HS-5 (cell line): ENCODE data around the gene FSTL1.
"Not testable (repeated sequence)": the region's sequence is repeated elsewhere in the genome, so short reads cannot be mapped to it uniquely, and the experiment has no call there.

Experiments used
- DNase-seq: peaks from one replicate; pipeline ENCODE4 v3.0.0-alpha.2; 2012; ENCODE audit warnings: low read depth

The FSTL1 gene

GRCh38 chr3:120418446-120418845 is 32.3 kb downstream of the FSTL1 start:
- no peak for DNase-seq

- peak; percentile 89 for DNase-seq
Observed at GRCh38 chr3:120417272-120417911, 33.4 kb downstream of the FSTL1 start.

- no peak for DNase-seq
Observed at GRCh38 chr3:120416868-120417267, 33.9 kb downstream of the FSTL1 start.

- DNase-seq, result no peak
Observed at GRCh38 chr3:120415756-120416155, 35.0 kb downstream of the FSTL1 start.

GRCh38 chr3:120410541-120410940 is 40.3 kb downstream of the FSTL1 start:
- no peak for DNase-seq

GRCh38 chr3:120410116-120410515 is 40.7 kb downstream of the FSTL1 start:
- DNase-seq, result no peak

- no peak for DNase-seq
Observed at GRCh38 chr3:120407508-120408287, 43.1 kb downstream of the FSTL1 start.

GRCh38 chr3:120404876-120405275 is 45.9 kb downstream of the FSTL1 start:
- no peak for DNase-seq

- DNase-seq, result no peak
Observed at GRCh38 chr3:120402257-120402656, 48.5 kb downstream of the FSTL1 start.

GRCh38 chr3:120399372-120399771 is 51.4 kb downstream of the FSTL1 start:
- DNase-seq, result no peak

- DNase-seq, result no peak
Observed at GRCh38 chr3:120396469-120396868, 54.3 kb downstream of the FSTL1 start.

- no peak for DNase-seq
Observed at GRCh38 chr3:120394347-120394746, 56.4 kb downstream of the FSTL1 start.

- DNase-seq, result no peak
Observed at GRCh38 chr3:120393761-120394160, 57.0 kb downstream of the FSTL1 start.

- no peak for DNase-seq
Observed at GRCh38 chr3:120393243-120393642, 57.5 kb downstream of the FSTL1 start.

- DNase-seq, result no peak
Observed at GRCh38 chr3:120382941-120383447, 67.8 kb downstream of the FSTL1 start.

GRCh38 chr3:120381503-120381902 is 69.3 kb downstream of the FSTL1 start:
- no peak for DNase-seq

- not testable (repeated sequence) for DNase-seq
Observed at GRCh38 chr3:120377948-120378347, 72.8 kb downstream of the FSTL1 start.

GRCh38 chr3:120370463-120370862 is 80.3 kb downstream of the FSTL1 start:
- no peak for DNase-seq

GRCh38 chr3:120369037-120369467 is 81.7 kb downstream of the FSTL1 start:
- no peak for DNase-seq

- no peak for DNase-seq
Observed at GRCh38 chr3:120368172-120368571, 82.6 kb downstream of the FSTL1 start.

GRCh38 chr3:120364821-120365220 is 86.0 kb downstream of the FSTL1 start:
- DNase-seq, result peak; percentile 8

GRCh38 chr3:120364101-120364500 is 86.7 kb downstream of the FSTL1 start:
- no peak for DNase-seq

GRCh38 chr3:120357807-120358206 is 93.0 kb downstream of the FSTL1 start:
- no peak for DNase-seq
